Smooth muscle cell of the brain vasculature (primary cell): ENCODE measurements around the gene KIF5A.
"Not testable (repeated sequence)": the region's sequence is repeated elsewhere in the genome, so short reads cannot be mapped to it uniquely, and the experiment has no call there.

Source experiments
- DNase-seq: peaks from one replicate; pipeline ENCODE4 v3.0.0-alpha.2; 2012; ENCODE audit warnings: low read depth, low spot score

Gene KIF5A

GRCh38 chr12:57554897-57555296 is 5.1 kb downstream of the KIF5A start:
- no peak for DNase-seq

- no peak for DNase-seq
Measured at GRCh38 chr12:57558864-57559263, 9.0 kb downstream of the KIF5A start.

GRCh38 chr12:57560516-57560915 is 10.7 kb downstream of the KIF5A start:
- DNase-seq = no peak

GRCh38 chr12:57561117-57561516 is 11.3 kb downstream of the KIF5A start:
- DNase-seq = not testable (repeated sequence)

- no peak for DNase-seq
Measured at GRCh38 chr12:57563358-57563757, 13.5 kb downstream of the KIF5A start.

- DNase-seq = no peak
Measured at GRCh38 chr12:57564178-57564740, 14.4 kb downstream of the KIF5A start.

- no peak for DNase-seq
Measured at GRCh38 chr12:57568838-57569237, 19.0 kb downstream of the KIF5A start.

GRCh38 chr12:57569858-57570257 is 20.0 kb downstream of the KIF5A start:
- DNase-seq = no peak

GRCh38 chr12:57570438-57570837 is 20.6 kb downstream of the KIF5A start:
- not testable (repeated sequence) for DNase-seq

GRCh38 chr12:57571926-57572762 is 22.3 kb downstream of the KIF5A start:
- DNase-seq = no peak

- no peak for DNase-seq
Measured at GRCh38 chr12:57574795-57575194, 25.0 kb downstream of the KIF5A start.

GRCh38 chr12:57575771-57576612 is 26.1 kb downstream of the KIF5A start:
- no peak for DNase-seq

GRCh38 chr12:57576613-57577160 is 26.8 kb downstream of the KIF5A start:
- no peak for DNase-seq

- no peak for DNase-seq
Measured at GRCh38 chr12:57577981-57578758, 28.3 kb downstream of the KIF5A start.

GRCh38 chr12:57579011-57579410 is 29.2 kb downstream of the KIF5A start:
- DNase-seq = no peak

- no peak for DNase-seq
Measured at GRCh38 chr12:57579677-57580465, 30.0 kb downstream of the KIF5A start.

GRCh38 chr12:57580466-57580795 is 30.6 kb downstream of the KIF5A start:
- no peak for DNase-seq

- no peak for DNase-seq
Measured at GRCh38 chr12:57581802-57582201, 32.0 kb downstream of the KIF5A start.

GRCh38 chr12:57582440-57582839 is 32.6 kb downstream of the KIF5A start:
- DNase-seq = no peak

- DNase-seq = peak; percentile 45
Measured at GRCh38 chr12:57583008-57583831, 33.4 kb downstream of the KIF5A start.
